ENCODE data around the gene HDX. TPM values are rescaled to one million over a fixed set of nuclear protein-coding genes. Genes with fewer than 3 reads are reported as not detected.

Gene HDX
- total RNA-seq, 2 donors from 2014 or later: 2.3 to 2.7 TPM

DNA sequence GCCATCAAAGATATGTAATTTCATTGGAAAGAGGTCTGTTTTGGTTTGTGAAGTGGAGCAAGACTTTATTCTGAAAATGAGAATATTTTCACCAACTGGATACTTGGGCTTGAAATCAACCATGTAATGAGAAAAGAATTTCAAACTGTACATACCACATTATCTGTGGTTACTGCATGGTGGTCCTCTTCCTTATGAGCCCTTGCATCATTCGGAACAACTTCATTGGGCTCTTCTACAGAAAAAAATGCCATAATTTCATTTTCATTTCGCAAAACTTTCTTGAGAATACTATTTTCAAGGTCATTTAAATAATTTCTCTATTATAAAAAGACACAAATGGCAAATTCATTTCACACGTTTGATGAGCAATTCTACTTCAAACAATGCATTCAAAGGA, 165.6 kb downstream of the HDX start:
- H3K4me1 ChIP-seq: no peaks in the 10 kb centered on the region
- H3K27me3 ChIP-seq: no peaks in the 10 kb centered on the region
- no peak overlapping the region for H3K27ac ChIP-seq
- intact Hi-C loops (cut with DNase I): no loop called here
- H3K4me3 ChIP-seq: no peak overlapping the region
- no peak overlapping the region for H3K9ac ChIP-seq (ENCODE audit: low read depth in 2 of 2, low read length in 2 of 2)
- no peaks in the 10 kb centered on the region for H3K36me3 ChIP-seq
- H3K9me3 ChIP-seq: no peaks in the 10 kb centered on the region
- no peak for DNase-seq
- TF ChIP-seq, protein P1, sequence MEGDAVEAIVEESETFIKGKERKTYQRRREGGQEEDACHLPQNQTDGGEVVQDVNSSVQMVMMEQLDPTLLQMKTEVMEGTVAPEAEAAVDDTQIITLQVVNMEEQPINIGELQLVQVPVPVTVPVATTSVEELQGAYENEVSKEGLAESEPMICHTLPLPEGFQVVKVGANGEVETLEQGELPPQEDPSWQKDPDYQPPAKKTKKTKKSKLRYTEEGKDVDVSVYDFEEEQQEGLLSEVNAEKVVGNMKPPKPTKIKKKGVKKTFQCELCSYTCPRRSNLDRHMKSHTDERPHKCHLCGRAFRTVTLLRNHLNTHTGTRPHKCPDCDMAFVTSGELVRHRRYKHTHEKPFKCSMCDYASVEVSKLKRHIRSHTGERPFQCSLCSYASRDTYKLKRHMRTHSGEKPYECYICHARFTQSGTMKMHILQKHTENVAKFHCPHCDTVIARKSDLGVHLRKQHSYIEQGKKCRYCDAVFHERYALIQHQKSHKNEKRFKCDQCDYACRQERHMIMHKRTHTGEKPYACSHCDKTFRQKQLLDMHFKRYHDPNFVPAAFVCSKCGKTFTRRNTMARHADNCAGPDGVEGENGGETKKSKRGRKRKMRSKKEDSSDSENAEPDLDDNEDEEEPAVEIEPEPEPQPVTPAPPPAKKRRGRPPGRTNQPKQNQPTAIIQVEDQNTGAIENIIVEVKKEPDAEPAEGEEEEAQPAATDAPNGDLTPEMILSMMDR (IDR thresholded peaks at IDR 0.05): no peak

DNA sequence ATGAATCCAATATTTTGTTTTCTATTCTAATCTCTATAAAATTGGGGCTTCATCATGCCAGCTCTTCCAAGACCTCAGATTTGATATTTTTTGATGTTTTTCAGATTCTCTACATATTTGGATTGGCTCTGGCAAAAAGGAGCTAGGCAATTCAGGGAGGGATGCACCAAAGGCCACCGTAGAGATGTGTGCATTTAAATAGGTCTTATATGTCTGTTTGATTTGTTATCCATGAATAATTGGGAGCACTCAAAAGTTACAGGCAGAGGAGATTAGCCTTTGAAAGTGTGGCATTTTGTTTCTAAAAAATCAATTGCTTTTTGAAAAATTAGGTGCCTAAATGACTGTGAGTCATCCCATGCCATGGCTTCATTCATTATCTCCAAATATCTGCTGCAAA, 167.1 kb downstream of the HDX start:
- no peaks in the 10 kb centered on the region for H3K9me3 ChIP-seq
- intact Hi-C loops (cut with DNase I): no loop called here
- no peaks in the 10 kb centered on the region for H3K4me1 ChIP-seq
- TF ChIP-seq, protein P1 (IDR thresholded peaks at IDR 0.05): no peak
- no peaks in the 10 kb centered on the region for H3K36me3 ChIP-seq
- no peak overlapping the region for H3K4me3 ChIP-seq
- H3K27me3 ChIP-seq: no peaks in the 10 kb centered on the region
- no peak overlapping the region for H3K9ac ChIP-seq (ENCODE audit: low read depth in 2 of 2, low read length in 2 of 2)
- no peak overlapping the region for H3K27ac ChIP-seq
- no peak for DNase-seq

DNA sequence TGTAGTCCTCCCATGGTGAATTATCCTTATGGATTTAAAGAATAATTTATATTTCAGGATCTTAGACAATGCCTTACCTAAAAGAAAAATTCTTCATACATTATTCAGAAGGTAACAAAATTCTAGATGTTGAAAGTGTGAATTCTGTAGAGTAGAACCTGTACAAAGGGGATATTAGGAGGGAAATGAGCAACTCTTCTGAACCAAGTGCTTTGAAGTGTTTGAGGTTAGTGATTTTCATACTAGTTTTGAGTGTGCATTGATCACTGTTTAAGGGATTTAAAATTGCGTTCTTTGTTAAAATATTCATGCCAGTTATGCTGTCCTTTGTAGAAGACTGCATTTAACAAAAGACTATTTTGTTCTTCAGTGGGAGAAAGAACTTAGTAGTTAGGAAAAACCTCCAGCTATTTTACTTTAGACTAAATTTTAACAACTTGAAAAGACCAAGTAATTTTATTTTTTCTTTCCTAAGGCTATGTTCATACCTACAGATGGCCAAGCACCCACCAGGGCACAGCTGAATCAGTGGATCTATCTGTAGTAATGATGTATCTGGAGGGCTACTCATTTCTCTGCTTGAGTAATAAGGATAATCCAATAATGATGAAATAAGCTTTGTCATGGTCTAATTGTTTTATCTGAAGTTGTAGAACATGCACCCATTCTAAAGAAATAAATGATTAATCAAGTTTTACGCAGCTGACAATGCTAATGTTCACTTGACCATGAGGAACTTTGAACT, 180.0 kb downstream of the HDX start:
- Histone ChIP-seq H3K27me3 (no peaks in the 10 kb centered on the region), H3K4me1 (no peaks in the 10 kb centered on the region), H3K9me3 (no peaks in the 10 kb centered on the region), H3K4me3 (no peak overlapping the region), H3K9ac (ENCODE audit: low read depth in 2 of 2, low read length in 2 of 2) (no peak overlapping the region), H3K27ac (no peak overlapping the region), H3K36me3 (no peaks in the 10 kb centered on the region)
- intact Hi-C loops (cut with DNase I): no loop called here
- no peak for DNase-seq
- TF ChIP-seq, protein P1 (IDR thresholded peaks at IDR 0.05): no peak

DNA sequence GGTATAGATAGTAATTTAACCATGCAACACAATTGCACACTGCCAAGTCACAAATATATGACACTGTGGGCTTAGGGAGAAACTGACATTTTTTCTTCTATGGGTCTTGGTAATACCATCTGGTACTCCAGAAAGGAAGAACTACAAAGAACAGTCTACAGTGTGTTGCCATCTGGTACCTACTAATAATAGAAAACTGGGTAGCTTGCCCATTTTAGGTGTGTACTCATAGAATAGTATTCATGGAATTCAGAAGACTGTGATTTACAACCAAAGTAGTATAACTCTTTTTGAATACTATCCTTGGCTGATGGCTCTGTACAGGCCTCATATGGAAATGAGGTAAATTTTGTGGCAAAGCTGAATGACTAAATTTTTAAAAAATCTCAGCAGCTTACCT, 181.6 kb downstream of the HDX start:
- no peaks in the 10 kb centered on the region for H3K9me3 ChIP-seq
- no peak overlapping the region for H3K9ac ChIP-seq (ENCODE audit: low read depth in 2 of 2, low read length in 2 of 2)
- no peaks in the 10 kb centered on the region for H3K4me1 ChIP-seq
- TF ChIP-seq, protein P1 (IDR thresholded peaks at IDR 0.05): no peak
- H3K36me3 ChIP-seq: no peaks in the 10 kb centered on the region
- intact Hi-C loops (cut with DNase I): no loop called here
- H3K27ac ChIP-seq: no peak overlapping the region
- DNase-seq: no peak
- H3K27me3 ChIP-seq: no peaks in the 10 kb centered on the region
- H3K4me3 ChIP-seq: no peak overlapping the region

DNA sequence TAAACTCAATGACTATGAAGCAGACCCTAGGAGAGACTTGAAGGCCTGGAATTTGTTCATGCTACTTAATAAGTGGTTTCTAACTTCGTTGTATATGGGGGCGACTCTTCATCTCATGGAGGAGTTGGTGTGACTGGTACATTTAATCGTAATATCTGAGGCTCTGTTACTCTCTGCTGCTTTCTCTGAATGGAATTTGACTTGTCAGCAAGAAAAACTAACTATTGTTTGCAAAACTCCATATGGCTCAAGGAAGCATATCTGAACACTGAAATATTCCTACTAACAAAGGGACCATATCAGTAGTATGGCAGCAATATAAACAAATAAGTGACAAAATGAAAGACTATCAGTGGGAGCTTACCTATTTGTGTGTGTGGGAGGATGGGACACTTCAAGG, 182.2 kb downstream of the HDX start:
- Histone ChIP-seq H3K4me3 (no peak overlapping the region), H3K27ac (no peak overlapping the region), H3K4me1 (no peaks in the 10 kb centered on the region), H3K9ac (ENCODE audit: low read depth in 2 of 2, low read length in 2 of 2) (no peak overlapping the region), H3K36me3 (no peaks in the 10 kb centered on the region), H3K27me3 (no peaks in the 10 kb centered on the region), H3K9me3 (no peaks in the 10 kb centered on the region)
- DNase-seq: no peak
- intact Hi-C loops (cut with DNase I): no loop called here
- TF ChIP-seq, protein P1 (IDR thresholded peaks at IDR 0.05): no peak

Data from colonic mucosa (tissue), 4 donors.